HL-60 (cell line): ENCODE data around the gene TMPRSS9.

ENCODE experiments used
- GABPA ChIP-seq: IDR thresholded peaks from 2 replicates; pipeline ENCODE4 v1.6.1; 2012; ENCODE audit warnings: low read depth
- POLR2AphosphoS5 ChIP-seq: IDR thresholded peaks from 2 replicates; pipeline ENCODE4 v1.6.1; 2012; ENCODE audit warnings: low read depth
- SPI1 ChIP-seq: IDR thresholded peaks from 2 replicates; pipeline ENCODE4 v1.6.1; 2012; ENCODE audit warnings: low read depth, mild to moderate bottlenecking, borderline replicate concordance
- TF ChIP-seq, protein P1 (sequence below): IDR thresholded peaks from one replicate; pipeline ENCODE4 v1.5.1; 2011; ENCODE audit warnings: low read length, control low read depth, inconsistent platforms; ENCODE audit not compliant: insufficient read depth
- TF ChIP-seq, protein P2 (sequence below): IDR thresholded peaks from 2 replicates; pipeline ENCODE4 v1.6.1; 2012; ENCODE audit warnings: low read depth; ENCODE audit not compliant: insufficient replicate concordance

DNA sequence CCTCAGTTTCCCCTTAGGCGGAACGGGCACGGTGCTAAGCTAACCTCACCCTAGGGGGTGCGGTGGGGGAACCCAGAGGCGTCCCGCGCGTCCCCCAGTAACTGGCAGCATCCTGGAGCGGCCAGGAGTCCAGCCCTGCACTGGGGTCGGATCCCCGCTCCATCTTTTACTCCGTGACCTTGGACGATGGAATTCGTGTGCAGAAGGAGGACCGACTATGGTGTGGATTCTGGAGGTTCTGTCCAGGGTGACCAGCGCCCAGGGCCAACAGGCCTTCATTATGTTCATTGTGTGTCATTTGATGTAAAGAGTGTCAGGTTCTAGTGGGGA is 31.0 kb upstream of the TMPRSS9 start:
- TF ChIP-seq, protein P1, sequence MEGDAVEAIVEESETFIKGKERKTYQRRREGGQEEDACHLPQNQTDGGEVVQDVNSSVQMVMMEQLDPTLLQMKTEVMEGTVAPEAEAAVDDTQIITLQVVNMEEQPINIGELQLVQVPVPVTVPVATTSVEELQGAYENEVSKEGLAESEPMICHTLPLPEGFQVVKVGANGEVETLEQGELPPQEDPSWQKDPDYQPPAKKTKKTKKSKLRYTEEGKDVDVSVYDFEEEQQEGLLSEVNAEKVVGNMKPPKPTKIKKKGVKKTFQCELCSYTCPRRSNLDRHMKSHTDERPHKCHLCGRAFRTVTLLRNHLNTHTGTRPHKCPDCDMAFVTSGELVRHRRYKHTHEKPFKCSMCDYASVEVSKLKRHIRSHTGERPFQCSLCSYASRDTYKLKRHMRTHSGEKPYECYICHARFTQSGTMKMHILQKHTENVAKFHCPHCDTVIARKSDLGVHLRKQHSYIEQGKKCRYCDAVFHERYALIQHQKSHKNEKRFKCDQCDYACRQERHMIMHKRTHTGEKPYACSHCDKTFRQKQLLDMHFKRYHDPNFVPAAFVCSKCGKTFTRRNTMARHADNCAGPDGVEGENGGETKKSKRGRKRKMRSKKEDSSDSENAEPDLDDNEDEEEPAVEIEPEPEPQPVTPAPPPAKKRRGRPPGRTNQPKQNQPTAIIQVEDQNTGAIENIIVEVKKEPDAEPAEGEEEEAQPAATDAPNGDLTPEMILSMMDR = no peak
- TF ChIP-seq POLR2AphosphoS5 (no peak), SPI1 (no peak), GABPA (no peak)
- TF ChIP-seq, protein P2, sequence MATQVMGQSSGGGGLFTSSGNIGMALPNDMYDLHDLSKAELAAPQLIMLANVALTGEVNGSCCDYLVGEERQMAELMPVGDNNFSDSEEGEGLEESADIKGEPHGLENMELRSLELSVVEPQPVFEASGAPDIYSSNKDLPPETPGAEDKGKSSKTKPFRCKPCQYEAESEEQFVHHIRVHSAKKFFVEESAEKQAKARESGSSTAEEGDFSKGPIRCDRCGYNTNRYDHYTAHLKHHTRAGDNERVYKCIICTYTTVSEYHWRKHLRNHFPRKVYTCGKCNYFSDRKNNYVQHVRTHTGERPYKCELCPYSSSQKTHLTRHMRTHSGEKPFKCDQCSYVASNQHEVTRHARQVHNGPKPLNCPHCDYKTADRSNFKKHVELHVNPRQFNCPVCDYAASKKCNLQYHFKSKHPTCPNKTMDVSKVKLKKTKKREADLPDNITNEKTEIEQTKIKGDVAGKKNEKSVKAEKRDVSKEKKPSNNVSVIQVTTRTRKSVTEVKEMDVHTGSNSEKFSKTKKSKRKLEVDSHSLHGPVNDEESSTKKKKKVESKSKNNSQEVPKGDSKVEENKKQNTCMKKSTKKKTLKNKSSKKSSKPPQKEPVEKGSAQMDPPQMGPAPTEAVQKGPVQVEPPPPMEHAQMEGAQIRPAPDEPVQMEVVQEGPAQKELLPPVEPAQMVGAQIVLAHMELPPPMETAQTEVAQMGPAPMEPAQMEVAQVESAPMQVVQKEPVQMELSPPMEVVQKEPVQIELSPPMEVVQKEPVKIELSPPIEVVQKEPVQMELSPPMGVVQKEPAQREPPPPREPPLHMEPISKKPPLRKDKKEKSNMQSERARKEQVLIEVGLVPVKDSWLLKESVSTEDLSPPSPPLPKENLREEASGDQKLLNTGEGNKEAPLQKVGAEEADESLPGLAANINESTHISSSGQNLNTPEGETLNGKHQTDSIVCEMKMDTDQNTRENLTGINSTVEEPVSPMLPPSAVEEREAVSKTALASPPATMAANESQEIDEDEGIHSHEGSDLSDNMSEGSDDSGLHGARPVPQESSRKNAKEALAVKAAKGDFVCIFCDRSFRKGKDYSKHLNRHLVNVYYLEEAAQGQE = no peak
